ENCODE data around the gene MMS22L. TPM values are rescaled to one million over a fixed set of nuclear protein-coding genes. Genes with fewer than 3 reads are reported as not detected.

MMS22L gene
- polyA plus RNA-seq, 1 donor from 2014 or later, result 8.3 TPM

DNA sequence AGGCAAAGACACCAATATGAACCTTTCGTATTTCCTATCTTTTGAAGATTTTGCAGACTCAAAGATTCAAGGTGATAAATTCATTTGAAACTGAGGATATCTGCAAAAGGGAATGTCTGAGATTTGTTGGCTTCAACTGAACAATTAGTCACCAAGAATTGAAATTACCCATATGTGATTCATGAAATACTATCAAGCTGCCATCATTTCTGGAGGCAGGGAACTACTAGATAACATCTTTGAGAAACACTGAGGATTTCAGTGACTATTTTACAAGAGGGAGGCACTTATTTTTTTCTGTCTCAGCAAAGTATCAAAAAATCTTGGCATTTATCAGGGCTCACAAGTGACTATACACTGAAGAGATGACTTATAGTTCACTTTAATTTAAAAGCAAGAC is 39.8 kb upstream of the MMS22L start:
- Histone ChIP-seq H4K20me1 (ENCODE audit: insufficient read depth) (no peaks in the 10 kb centered on the region), H3K36me3 (ENCODE audit: insufficient read depth, low read length) (no peaks in the 10 kb centered on the region), H3K9me3 (ENCODE audit: low read length) (no peaks in the 10 kb centered on the region), H3K9me2 (ENCODE audit: insufficient read depth, low read length) (no peaks in the 10 kb centered on the region), H3K9ac (ENCODE audit: low read length) (no peak overlapping the region), H3F3A (ENCODE audit: insufficient read depth, low read length, poor library complexity, severe bottlenecking) (no peaks in the 10 kb centered on the region), H3K27me3 (ENCODE audit: insufficient read depth, low read depth, low read length) (no peaks in the 10 kb centered on the region), H3K4me2 (ENCODE audit: low read length) (no peak overlapping the region), H3K4me3 (ENCODE audit: low read length) (no peak overlapping the region), H3K79me2 (replicated peaks; ENCODE audit: insufficient read depth, low read length) (no peaks in the 10 kb centered on the region), H2AFZ (ENCODE audit: low read depth, low read length) (no peak overlapping the region), H3K27ac (ENCODE audit: low read length) (no peak overlapping the region)
- TF ChIP-seq EZH2 (IDR thresholded peaks at IDR 0.05; ENCODE audit: borderline replicate concordance, insufficient read depth, low read length, poor library complexity, severe bottlenecking) (no peak), RAD21 (conservative IDR thresholded peaks at IDR 0.05) (no peak), EP300 (conservative IDR thresholded peaks at IDR 0.05; ENCODE audit: poor library complexity, severe bottlenecking) (no peak), POLR2AphosphoS5 (IDR thresholded peaks at IDR 0.05) (no peak), TAF1 (IDR thresholded peaks at IDR 0.05; ENCODE audit: low read depth) (no peak)
- TF ChIP-seq, protein P1, sequence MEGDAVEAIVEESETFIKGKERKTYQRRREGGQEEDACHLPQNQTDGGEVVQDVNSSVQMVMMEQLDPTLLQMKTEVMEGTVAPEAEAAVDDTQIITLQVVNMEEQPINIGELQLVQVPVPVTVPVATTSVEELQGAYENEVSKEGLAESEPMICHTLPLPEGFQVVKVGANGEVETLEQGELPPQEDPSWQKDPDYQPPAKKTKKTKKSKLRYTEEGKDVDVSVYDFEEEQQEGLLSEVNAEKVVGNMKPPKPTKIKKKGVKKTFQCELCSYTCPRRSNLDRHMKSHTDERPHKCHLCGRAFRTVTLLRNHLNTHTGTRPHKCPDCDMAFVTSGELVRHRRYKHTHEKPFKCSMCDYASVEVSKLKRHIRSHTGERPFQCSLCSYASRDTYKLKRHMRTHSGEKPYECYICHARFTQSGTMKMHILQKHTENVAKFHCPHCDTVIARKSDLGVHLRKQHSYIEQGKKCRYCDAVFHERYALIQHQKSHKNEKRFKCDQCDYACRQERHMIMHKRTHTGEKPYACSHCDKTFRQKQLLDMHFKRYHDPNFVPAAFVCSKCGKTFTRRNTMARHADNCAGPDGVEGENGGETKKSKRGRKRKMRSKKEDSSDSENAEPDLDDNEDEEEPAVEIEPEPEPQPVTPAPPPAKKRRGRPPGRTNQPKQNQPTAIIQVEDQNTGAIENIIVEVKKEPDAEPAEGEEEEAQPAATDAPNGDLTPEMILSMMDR (IDR thresholded peaks at IDR 0.05; ENCODE audit: poor library complexity, severe bottlenecking), result no peak

DNA sequence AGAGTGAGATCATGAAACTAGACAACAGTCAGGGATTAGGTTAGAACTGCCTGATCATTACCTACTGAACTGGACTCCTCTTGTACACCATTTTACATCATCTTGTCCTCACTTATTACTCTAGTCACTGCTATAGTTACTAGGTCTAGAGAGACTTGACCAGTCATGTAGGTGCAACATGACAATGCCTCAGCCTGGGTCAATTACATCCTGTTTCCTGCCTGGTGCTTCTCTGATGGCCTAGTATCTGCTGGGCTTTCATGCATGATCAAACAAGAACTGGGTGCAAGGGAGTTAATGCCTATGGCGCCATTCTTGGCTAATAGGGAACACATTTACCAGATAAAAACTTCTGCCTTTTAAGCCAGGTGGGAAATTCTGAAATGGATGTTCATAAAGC is 39.2 kb upstream of the MMS22L start:
- no peak overlapping the region for H3K27ac ChIP-seq (ENCODE audit: low read length)

More for the DNA sequence above, 39.2 kb upstream of the MMS22L start:
- Histone ChIP-seq H3K9me3 (ENCODE audit: low read length) (no peaks in the 10 kb centered on the region), H3K4me2 (ENCODE audit: low read length) (no peak overlapping the region), H4K20me1 (ENCODE audit: insufficient read depth) (no peaks in the 10 kb centered on the region), H3K9me2 (ENCODE audit: insufficient read depth, low read length) (no peaks in the 10 kb centered on the region), H3K79me2 (replicated peaks; ENCODE audit: insufficient read depth, low read length) (no peaks in the 10 kb centered on the region), H3F3A (ENCODE audit: insufficient read depth, low read length, poor library complexity, severe bottlenecking) (no peaks in the 10 kb centered on the region), H3K27me3 (ENCODE audit: insufficient read depth, low read depth, low read length) (no peaks in the 10 kb centered on the region), H3K36me3 (ENCODE audit: insufficient read depth, low read length) (no peaks in the 10 kb centered on the region), H2AFZ (ENCODE audit: low read depth, low read length) (no peak overlapping the region), H3K9ac (ENCODE audit: low read length) (no peak overlapping the region), H3K4me3 (ENCODE audit: low read length) (no peak overlapping the region)
- TF ChIP-seq TAF1 (IDR thresholded peaks at IDR 0.05; ENCODE audit: low read depth) (no peak), EP300 (conservative IDR thresholded peaks at IDR 0.05; ENCODE audit: poor library complexity, severe bottlenecking) (no peak), RAD21 (conservative IDR thresholded peaks at IDR 0.05) (no peak), SMC3 (conservative IDR thresholded peaks at IDR 0.05; ENCODE audit: poor library complexity) (no peak), MXI1 (conservative IDR thresholded peaks at IDR 0.05; ENCODE audit: poor library complexity, severe bottlenecking) (no peak), EZH2 (IDR thresholded peaks at IDR 0.05; ENCODE audit: borderline replicate concordance, insufficient read depth, low read length, poor library complexity, severe bottlenecking) (no peak)
- TF ChIP-seq, protein P2, sequence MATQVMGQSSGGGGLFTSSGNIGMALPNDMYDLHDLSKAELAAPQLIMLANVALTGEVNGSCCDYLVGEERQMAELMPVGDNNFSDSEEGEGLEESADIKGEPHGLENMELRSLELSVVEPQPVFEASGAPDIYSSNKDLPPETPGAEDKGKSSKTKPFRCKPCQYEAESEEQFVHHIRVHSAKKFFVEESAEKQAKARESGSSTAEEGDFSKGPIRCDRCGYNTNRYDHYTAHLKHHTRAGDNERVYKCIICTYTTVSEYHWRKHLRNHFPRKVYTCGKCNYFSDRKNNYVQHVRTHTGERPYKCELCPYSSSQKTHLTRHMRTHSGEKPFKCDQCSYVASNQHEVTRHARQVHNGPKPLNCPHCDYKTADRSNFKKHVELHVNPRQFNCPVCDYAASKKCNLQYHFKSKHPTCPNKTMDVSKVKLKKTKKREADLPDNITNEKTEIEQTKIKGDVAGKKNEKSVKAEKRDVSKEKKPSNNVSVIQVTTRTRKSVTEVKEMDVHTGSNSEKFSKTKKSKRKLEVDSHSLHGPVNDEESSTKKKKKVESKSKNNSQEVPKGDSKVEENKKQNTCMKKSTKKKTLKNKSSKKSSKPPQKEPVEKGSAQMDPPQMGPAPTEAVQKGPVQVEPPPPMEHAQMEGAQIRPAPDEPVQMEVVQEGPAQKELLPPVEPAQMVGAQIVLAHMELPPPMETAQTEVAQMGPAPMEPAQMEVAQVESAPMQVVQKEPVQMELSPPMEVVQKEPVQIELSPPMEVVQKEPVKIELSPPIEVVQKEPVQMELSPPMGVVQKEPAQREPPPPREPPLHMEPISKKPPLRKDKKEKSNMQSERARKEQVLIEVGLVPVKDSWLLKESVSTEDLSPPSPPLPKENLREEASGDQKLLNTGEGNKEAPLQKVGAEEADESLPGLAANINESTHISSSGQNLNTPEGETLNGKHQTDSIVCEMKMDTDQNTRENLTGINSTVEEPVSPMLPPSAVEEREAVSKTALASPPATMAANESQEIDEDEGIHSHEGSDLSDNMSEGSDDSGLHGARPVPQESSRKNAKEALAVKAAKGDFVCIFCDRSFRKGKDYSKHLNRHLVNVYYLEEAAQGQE (IDR thresholded peaks at IDR 0.05; ENCODE audit: borderline replicate concordance), result no peak

All from neural cell (in vitro differentiated cells).